Loucy (cell line): Measurements from ENCODE around the gene UBE2Q2.

Source experiments
- EZH2phosphoT487 ChIP-seq: fragments of 200-600 bp; IDR thresholded peaks from 2 replicates; pipeline ENCODE4 v1.6.1; 2018; ENCODE audit warnings: antibody characterized with exemption, mild to moderate bottlenecking, moderate library complexity, borderline replicate concordance
- TF ChIP-seq, protein P1 (sequence below): fragments of 200-600 bp; sonication (generic); conservative IDR thresholded peaks from 2 replicates; pipeline ENCODE4 v1.5.1; 2014; ENCODE audit warnings: mild to moderate bottlenecking, antibody characterized with exemption, low read length

DNA sequence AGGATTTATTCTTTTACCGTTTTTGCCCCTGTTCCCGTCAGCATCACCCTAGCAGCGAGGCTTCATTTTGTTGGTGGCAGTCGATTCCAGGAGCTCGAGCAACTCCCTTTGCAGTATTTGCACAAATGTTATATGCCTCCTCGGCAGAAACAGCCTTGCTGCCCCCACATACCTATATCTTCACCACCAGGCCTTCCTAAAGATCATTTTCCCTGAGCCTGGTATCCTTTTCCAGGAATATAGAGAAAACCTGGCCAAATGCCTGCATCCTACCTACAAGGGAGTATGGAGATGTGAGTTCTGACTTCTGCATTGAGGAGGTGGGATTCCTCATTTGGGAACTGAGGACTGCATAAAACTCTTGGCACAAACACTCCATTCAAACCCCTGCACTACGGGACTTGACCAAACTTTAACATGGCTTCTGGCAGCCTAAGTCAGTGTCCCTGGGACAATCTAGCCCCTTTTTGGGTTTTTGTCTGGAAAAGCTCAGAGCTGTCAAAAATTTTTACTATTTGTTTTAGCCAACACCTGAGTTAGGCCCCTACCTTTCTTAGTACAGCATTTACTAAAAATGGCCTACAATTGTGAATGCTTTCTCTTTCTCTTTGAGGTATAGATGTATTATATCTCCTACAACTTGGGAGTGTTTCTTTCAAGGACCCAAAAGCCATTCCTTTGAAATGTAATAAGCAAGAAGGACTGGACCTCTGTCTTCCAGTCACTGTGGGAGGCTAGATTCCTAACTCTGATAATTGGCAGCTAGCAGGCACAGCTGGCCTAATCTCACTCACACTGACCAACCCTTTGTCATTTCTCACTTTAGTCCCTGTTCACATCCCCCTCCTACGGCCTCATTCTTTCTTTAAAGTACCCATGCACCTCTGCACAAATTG lies 12.1 kb upstream of the UBE2Q2 start:
- TF ChIP-seq, protein P1, sequence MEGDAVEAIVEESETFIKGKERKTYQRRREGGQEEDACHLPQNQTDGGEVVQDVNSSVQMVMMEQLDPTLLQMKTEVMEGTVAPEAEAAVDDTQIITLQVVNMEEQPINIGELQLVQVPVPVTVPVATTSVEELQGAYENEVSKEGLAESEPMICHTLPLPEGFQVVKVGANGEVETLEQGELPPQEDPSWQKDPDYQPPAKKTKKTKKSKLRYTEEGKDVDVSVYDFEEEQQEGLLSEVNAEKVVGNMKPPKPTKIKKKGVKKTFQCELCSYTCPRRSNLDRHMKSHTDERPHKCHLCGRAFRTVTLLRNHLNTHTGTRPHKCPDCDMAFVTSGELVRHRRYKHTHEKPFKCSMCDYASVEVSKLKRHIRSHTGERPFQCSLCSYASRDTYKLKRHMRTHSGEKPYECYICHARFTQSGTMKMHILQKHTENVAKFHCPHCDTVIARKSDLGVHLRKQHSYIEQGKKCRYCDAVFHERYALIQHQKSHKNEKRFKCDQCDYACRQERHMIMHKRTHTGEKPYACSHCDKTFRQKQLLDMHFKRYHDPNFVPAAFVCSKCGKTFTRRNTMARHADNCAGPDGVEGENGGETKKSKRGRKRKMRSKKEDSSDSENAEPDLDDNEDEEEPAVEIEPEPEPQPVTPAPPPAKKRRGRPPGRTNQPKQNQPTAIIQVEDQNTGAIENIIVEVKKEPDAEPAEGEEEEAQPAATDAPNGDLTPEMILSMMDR, result no peak
- no peak for TF ChIP-seq EZH2phosphoT487
